Activated CD8-positive, alpha-beta memory T cell treated with anti-CD3 and anti-CD28 coated beads, Interleukin-2, amount 50 U/mL, for 24 hours (primary cell): ENCODE data around the gene PHC2.

Source experiments
- DNase-seq: peaks from one replicate; pipeline ENCODE4 v3.0.0-alpha.2; 2020; ENCODE audit errors: extremely low read depth

PHC2 gene

DNA sequence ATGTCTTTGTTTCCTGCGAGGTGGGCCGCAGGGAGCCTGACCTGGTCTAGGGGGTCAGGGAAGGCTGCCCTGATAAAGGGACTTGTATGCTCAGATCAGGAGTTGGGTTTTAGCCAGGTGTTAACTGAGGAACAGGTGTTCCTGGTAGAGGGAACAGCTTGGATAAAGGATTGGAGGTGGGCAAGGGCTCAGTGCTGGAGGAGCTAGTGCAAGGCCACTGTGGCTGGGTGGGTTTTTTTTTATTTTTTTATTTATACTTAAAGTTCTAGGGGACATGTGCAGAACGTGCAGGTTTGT lies 141.1 kb downstream of the PHC2 start:
- no peak for DNase-seq

DNA sequence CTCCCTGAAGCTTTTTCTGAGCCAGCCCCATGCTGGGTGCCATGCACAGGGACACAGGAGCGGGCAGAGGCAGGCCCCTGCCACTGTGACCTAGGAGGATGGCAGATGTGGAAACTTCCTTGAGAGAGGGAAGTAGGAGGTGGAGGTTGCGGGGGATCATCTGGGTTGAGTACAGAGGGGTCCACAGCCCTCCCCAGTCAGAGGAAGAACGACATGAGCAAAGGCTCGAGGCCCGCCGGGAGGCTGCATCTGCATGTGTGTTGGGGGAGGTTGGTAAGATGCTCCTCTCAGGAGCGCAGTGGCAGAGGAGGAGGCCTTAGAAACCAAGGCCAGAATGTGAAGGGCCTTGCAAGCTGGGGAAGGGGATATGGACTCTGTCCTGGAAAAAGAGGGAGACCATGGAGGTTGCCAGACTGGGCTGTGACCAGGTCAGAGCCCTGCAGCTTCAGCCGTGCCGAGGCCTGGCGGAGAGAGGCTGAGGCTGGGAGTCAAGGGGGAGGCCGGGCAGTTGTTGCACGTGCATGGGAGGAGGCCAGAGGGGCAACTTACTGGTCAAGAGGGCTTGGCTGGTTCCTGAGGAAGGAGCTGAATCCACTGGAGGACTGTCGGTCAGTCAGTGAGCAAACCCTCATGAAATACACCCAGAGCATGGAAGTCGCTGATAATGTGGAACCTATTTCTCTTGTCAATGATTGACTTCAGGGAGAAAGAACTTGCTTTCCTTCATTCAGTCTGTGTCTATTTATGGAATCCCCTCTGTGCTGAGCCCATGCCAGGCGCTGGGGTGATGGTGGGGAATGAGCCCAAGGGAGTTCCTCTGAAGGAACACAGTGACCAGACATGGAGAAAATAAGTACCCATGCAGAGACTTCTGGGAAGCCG lies 141.7 kb downstream of the PHC2 start:
- no peak for DNase-seq

DNA sequence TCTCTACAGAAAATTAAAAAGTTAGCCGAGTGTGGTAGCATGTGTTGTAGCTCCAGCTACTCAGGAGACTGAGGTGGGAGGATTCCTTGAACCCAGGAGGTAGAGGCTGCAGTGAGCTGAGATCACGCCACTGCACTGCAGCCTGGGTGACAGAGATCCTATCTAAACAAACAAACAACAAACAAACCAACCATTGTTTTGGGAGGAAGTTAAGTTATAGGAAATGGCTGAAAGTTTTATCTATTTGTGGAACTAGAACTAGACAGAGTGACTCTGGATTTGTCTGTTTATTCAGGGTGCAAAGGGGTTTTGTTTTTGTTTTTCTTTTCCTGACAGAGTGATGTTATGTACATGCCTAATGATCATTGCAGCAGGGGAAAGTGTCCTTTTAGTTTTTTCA lies 143.6 kb downstream of the PHC2 start:
- no peak for DNase-seq

DNA sequence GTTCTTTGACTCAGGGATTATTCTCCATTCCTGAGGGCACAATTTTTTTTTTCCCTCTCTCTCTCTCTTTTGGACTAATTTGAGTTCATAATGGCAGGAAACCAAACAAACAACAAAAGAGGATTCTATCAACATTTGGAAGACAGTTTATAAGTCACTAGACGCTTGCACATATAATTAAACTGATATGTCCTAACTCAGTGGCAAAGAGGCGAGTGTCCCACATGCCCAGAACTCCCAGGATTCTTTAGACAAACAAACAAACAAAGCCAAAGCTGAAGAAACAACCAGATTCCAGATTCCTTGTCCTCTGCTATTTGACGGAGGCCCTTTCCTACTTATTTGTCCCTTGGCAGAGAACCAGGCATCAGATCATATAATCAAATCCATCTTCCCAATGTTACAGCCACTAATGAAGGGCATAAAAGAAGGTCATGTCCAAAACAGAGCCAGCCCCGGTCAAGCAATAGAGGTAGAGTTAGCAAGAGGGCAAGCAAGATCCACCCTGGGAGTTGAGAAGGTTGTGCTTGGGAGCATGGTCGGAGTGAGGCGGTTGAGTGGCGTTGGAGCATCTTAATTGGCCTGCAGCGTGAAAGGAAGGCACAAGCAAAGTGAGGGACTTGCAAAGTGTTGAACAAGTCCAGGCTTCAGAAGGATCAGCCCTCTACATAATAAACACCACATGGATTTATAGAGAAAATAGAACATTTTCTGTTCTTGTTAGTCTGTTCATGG lies 144.3 kb downstream of the PHC2 start:
- DNase-seq: no peak

DNA sequence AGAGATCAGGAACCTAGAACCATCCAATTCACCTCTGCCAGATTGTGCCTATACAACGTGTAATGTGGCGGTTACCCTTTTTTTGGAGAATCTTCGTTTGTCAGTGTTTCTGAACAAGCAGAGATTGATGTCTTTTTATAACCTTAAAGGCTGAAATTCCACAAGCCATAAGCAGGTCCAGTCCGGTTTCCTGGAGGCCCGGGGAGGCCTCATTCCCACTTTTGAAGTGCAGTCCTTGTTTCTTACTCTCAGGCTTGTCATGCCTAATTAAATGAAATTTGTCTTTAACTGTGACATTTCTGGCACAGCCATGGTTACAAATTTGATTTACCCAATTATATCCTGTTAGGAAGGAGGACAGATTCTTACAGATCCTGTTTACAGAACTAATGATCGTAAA lies 146.8 kb downstream of the PHC2 start:
- no peak for DNase-seq

DNA sequence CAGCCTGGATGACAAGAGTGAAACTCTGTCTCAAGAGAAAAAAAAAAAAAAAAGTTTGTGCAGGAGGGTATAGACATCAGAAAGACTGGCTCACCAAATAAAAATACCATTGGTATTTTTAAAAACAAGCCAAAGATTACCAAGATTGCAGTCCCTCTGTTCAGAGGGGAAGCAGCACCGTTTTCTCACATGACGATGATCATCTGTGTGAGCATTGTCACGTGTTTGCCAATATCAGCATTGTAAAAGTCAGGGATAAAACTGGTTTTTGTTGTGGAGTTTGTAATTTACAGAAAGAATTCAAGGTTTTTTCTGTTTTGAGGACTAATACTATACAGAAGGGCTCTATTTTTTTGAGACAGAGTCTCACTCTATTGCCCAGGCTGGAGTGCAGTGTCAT lies 148.1 kb downstream of the PHC2 start:
- no peak for DNase-seq

DNA sequence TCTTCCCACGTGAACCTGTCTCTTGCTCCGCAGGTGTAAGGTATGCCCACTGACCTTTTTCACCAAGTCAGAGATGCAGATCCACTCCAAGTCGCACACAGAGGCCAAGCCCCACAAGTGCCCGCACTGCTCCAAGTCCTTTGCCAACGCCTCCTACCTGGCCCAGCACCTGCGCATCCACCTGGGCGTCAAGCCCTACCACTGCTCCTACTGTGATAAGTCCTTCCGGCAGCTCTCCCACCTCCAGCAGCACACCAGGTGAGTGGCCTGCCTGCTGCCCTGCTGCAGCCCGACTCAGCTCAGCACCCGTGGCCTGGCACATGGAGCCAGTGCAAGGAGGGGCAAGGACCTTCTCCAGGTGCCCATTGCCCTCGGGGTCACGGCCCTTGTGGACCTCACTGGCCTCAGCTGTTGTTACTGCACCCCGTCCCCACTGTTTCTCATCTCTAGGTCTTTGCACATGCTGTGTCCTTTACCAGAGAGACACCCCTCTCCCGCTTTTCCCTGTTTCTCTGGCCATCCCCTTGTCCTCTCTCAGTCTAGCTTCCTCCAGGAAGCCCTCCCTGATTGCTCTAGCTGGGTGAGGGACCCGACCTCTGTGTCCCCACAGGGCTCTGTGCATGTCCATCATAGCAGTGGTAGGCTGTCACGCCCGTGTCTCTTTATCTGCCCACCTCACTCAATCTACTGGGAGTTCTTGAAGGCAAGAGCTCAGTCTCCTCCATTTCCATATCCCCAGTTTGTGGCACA lies 149.2 kb downstream of the PHC2 start:
- no peak for DNase-seq

DNA sequence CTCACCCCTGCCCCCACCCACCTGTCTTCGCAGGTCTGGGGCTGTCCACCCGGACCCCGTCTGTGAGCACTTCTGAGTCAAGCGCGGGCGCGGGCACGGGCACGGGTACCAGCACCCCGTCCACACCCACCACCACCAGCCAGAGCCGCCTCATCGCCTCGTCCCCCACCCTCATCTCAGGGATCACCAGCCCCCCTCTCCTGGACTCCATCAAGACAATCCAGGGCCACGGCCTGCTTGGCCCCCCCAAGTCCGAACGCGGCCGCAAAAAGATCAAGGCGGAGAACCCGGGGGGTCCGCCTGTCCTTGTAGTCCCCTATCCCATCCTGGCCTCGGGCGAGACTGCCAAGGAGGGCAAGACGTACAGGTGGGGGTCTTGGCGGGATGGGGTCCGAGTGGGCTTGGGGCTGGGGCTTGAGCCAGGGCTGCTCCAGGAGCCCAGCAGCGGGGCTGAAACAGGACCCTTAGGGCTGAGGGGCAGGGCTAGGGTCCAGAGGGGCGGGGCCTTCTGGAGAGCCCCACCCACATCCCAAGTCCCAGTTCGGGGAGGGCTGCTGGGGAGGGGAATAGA lies 150.7 kb downstream of the PHC2 start:
- DNase-seq: no peak

DNA sequence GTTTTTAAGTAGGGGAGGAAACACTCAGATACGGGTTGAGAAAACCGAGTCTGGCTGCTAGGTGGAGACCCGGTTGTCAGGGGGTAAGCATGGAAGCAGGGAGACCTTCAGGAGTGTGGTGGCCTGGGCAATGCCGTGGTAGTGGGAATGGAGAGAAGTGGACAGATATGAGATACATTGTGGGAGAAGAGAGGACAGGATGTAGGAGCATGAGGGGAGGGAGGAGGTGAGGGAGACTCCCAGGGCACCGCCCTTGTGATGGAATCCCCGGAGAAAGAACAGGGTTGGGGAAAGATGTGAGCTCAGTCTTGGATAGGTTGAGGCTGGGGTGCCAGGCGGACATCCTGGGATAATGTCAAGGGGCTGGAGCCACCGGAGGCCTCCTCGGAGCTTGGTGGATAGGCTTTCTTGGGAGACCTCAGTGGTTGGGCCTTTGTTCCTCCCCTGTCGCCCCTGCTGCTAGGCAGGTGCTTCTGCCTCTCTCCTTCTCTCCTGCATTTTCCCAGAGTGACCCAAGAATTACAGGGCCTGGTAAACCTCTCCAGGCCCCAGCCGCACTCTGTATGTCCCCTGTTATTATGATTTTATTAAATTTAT lies 153.3 kb downstream of the PHC2 start:
- DNase-seq: no peak

DNA sequence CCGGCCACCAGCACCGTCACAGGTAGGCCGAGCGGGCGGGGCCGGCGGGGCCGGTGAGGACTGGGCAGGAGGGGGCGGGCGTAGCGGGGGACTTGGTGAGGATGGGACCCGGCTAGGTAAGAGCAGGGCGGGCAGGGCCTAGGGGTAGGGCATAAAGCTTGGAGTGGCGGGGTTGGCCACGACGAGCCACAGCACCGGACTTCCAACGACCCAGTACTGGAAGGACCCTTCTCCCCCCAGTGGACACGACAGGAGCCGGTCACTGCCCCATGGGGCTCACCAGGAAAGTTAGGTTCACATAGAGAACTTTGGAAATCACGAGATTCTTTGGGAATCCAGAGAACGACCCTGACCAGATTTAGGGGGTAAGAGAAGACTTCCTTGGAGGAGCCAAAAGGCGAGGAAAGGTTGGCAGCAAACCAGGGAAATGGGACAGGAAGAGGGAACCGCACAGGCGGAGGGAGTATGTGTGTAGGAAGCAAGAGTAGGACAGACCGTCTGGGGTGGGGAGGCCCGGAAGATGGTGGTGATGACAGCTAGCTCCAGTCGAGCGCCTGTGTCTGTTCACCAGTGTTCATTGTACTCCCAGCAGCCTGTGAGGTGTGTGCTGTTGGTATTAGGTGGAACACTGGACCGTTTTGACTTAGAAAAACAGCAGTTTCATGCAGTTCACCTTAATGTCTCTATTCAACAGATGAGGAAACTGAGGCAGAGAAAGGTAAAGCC lies 154.2 kb downstream of the PHC2 start:
- no peak for DNase-seq

DNA sequence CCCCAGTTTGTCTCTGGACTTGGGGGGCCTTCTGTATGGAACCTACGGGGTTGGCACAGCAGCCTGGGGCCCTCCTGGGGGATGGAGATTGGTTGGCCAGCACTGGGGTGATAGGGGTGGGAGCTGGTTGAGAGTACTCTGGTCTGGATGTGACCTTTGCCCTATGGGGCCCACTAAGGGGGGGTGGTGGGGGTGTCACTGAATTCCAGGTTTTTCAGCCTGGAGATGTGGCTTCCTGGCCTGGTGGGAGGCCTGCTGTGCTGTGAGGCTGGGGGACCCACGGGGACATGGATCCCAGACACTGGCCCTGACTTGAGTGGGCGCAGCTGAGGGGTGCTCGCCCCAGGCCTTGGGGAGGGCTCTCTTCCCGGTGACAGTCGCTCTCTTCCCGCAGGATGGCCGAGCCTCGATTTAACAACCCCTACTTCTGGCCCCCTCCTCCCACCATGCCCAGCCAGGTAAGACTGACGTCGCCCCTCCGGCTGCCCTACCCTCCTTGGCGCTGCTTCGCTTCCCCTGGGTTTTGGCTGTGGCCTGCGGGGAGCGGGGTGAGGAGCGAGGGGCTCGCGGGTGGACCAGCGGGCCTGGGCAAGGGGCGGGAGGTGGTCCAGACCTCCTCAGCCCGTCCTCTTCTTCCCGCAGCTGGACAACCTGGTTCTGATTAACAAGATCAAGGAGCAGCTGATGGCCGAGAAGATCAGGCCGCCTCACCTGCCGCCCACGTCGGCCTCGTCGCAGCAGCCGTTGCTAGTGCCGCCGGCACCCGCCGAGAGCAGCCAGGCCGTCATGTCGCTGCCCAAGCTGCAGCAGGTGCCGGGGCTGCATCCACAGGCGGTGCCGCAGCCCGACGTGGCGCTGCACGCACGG lies 155.0 kb downstream of the PHC2 start:
- no peak for DNase-seq

DNA sequence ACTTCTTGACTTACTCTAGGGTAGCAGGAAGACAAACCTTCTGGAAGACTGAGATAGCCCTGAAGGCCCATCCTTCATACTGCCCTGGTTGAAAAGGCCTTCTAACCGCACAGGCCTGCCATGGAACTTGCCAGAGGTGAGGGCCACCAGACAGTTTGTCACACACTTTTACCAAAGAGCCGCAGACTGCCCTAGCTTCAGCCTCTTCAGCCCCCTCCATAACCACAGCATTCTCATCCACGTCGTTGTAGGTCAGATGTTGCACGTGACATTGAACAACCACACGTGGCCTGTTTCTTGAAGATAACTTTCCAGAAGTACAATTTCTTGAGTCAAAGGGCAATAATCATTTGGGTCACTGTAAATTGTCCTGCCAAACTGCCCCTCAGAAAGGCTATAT lies 155.7 kb downstream of the PHC2 start:
- DNase-seq: no peak

DNA sequence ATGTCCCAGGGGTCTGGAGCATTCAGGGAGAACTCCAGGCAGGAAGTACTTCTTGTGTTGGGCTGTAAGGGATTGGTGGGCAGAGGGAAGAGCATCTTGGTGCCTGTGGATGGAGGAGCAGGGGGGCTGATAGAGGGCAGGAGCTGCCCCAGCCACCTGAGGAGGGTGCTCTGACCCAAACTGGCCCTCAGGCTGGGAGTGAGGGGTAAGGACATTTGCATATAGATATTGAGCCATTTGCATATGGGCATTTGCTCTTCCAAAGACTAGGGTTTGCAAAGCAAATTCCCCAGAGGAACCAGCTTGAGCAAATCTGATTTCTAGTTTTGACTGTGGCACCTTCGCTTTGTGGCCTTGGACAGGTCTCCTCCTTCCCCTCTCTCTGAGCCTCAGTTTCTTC lies 156.4 kb downstream of the PHC2 start:
- DNase-seq: no peak

DNA sequence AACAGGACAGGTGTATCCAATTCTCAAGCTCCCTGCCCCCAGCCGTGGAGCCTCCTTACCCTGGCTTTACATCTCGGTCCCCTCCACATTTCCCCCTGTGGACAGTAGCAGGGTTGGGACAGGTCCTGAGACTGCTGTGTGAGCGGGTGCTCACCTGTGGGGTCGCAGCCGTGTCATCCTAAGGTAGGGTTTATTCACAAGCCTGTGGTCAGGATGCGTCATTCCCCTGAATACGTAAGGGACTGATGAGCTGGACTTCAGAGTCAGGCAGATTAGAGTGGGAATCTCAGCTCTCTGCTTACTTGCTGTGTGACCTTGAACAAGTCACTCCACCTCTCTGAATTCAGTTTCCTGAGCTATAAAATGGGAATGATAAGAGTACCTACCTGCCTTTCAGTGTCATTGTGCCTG lies 156.9 kb downstream of the PHC2 start:
- no peak for DNase-seq
